Putamen (tissue), 1 donor: Measurements from ENCODE around the gene PNKP.
"Not testable (repeated sequence)": the region's sequence is repeated elsewhere in the genome, so short reads cannot be mapped to it uniquely, and the experiment has no call there.

Source experiments
- DNase-seq: peaks from one replicate; pipeline ENCODE4 v3.0.0-alpha.2; 2016; ENCODE audit warnings: low spot score

The PNKP gene

GRCh38 chr19:49845414-49845813, 22.0 kb downstream of the PNKP start:
- no peak for DNase-seq

- no peak for DNase-seq
Measured at GRCh38 chr19:49844138-49845095, 23.0 kb downstream of the PNKP start.

GRCh38 chr19:49843265-49843664, 24.1 kb downstream of the PNKP start:
- no peak for DNase-seq

- no peak for DNase-seq
Measured at GRCh38 chr19:49840736-49841249, 26.6 kb downstream of the PNKP start.

- no peak for DNase-seq
Measured at GRCh38 chr19:49840321-49840720, 27.1 kb downstream of the PNKP start.

GRCh38 chr19:49839713-49840112, 27.7 kb downstream of the PNKP start:
- no peak for DNase-seq

GRCh38 chr19:49838885-49839588, 28.3 kb downstream of the PNKP start:
- no peak for DNase-seq

- DNase-seq: no peak
Measured at GRCh38 chr19:49837425-49837824, 30.0 kb downstream of the PNKP start.

- DNase-seq: no peak
Measured at GRCh38 chr19:49837009-49837310, 30.4 kb downstream of the PNKP start.

- no peak for DNase-seq
Measured at GRCh38 chr19:49836176-49837008, 31.0 kb downstream of the PNKP start.

GRCh38 chr19:49835562-49835961, 31.8 kb downstream of the PNKP start:
- no peak for DNase-seq

GRCh38 chr19:49833599-49833998, 33.8 kb downstream of the PNKP start:
- DNase-seq: no peak

GRCh38 chr19:49832556-49832955, 34.8 kb downstream of the PNKP start:
- no peak for DNase-seq

GRCh38 chr19:49831592-49831991, 35.8 kb downstream of the PNKP start:
- no peak for DNase-seq

- no peak for DNase-seq
Measured at GRCh38 chr19:49830766-49831165, 36.6 kb downstream of the PNKP start.

- no peak for DNase-seq
Measured at GRCh38 chr19:49829721-49830120, 37.7 kb downstream of the PNKP start.

- DNase-seq: no peak
Measured at GRCh38 chr19:49829200-49829599, 38.2 kb downstream of the PNKP start.

- DNase-seq: no peak
Measured at GRCh38 chr19:49827034-49827433, 40.3 kb downstream of the PNKP start.

- DNase-seq: no peak
Measured at GRCh38 chr19:49824662-49825061, 42.7 kb downstream of the PNKP start.

GRCh38 chr19:49823472-49823871, 43.9 kb downstream of the PNKP start:
- no peak for DNase-seq

- DNase-seq: no peak
Measured at GRCh38 chr19:49820125-49820524, 47.3 kb downstream of the PNKP start.

GRCh38 chr19:49819452-49820115, 47.8 kb downstream of the PNKP start:
- not testable (repeated sequence) for DNase-seq
